HCT116 (cell line): ENCODE data around the gene GRIN2D.

ENCODE experiments used
- CBX3 ChIP-seq: IDR thresholded peaks from 2 replicates; pipeline ENCODE4 v1.6.1; 2012; ENCODE audit warnings: low read depth
- CEBPB ChIP-seq: IDR thresholded peaks from 2 replicates; pipeline ENCODE4 v1.6.1; 2012; ENCODE audit warnings: low read depth
- EZH2 ChIP-seq: fragments of 200-600 bp; sonication (generic); IDR thresholded peaks from 2 replicates; pipeline ENCODE4 v1.6.1; 2017; ENCODE audit warnings: antibody characterized with exemption, mixed run types
- EZH2phosphoT487 ChIP-seq: fragments of 200-600 bp; IDR thresholded peaks from 2 replicates; pipeline ENCODE4 v1.6.1; 2018; ENCODE audit warnings: antibody characterized with exemption, borderline replicate concordance
- POLR2A ChIP-seq: IDR thresholded peaks from 2 replicates; pipeline ENCODE4 v1.7.0; 2011; ENCODE audit warnings: borderline replicate concordance; ENCODE audit not compliant: insufficient read depth, insufficient read length; ENCODE audit errors: extremely low read depth
- POLR2AphosphoS5 ChIP-seq: IDR thresholded peaks from 2 replicates; pipeline ENCODE4 v1.6.1; 2011; ENCODE audit warnings: mild to moderate bottlenecking, low read depth, low read length, moderate library complexity
- RAD21 ChIP-seq: IDR thresholded peaks from 2 replicates; pipeline ENCODE4 v1.6.1; 2012; ENCODE audit warnings: low read depth, mild to moderate bottlenecking
- REST ChIP-seq: IDR thresholded peaks from 2 replicates; pipeline ENCODE4 v1.6.1; 2012; ENCODE audit warnings: low read depth
- SIN3A ChIP-seq: IDR thresholded peaks from 2 replicates; pipeline ENCODE4 v1.6.1; 2012; ENCODE audit warnings: low read depth
- ZNF274 ChIP-seq: fragments of 200-500 bp; sonication (Bioruptor generic); IDR thresholded peaks from 2 replicates; pipeline ENCODE4 v1.6.1; 2014; ENCODE audit warnings: mild to moderate bottlenecking, low read depth, low read length, inconsistent platforms
- TF ChIP-seq, protein P1 (sequence below), 3 experiments: fragments of 200-600 bp in 1 of 3; sonication (generic) in 1 of 3; IDR thresholded peaks in 2 of 3; conservative IDR thresholded peaks in 1 of 3; 2 replicates each; pipeline ENCODE4 v1.5.1; 2012 to 2017; ENCODE audit warnings: low read depth in 2 of 3, low read length in 2 of 3, antibody characterized with exemption in 1 of 3, borderline replicate concordance in 1 of 3, control low read depth in 1 of 3, mild to moderate bottlenecking in 1 of 3, mixed read lengths in 1 of 3, mixed run types in 1 of 3, moderate library complexity in 1 of 3; ENCODE audit not compliant: insufficient read depth in 1 of 3
- TF ChIP-seq, protein P2 (sequence below): IDR thresholded peaks from 2 replicates; pipeline ENCODE4 v1.6.1; 2012

DNA sequence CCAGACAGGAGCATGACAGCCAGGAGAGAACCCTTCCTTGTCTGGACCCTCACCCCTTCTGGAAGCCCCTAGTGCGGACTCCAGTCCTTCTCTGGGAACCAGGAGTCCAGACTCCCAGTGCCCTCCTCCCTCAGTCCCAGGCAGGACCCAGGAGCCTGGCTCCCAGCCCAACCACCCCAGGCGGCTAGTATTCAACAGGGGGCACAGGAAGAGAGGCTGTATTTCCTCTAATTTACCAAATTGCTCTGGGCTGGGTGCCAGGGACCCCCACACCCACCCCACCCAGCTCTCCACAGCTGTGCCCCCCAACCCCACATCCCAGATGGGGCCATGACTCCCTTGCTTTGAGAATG is 3.3 kb downstream of the GRIN2D start:
- TF ChIP-seq REST (no peak), RAD21 (no peak), POLR2A (no peak), ZNF274 (no peak), CEBPB (no peak), POLR2AphosphoS5 (no peak; the same call in none of the 2 replicates), EZH2 (no peak), EZH2phosphoT487 (no peak), CBX3 (no peak), SIN3A (no peak)
- TF ChIP-seq, protein P1, sequence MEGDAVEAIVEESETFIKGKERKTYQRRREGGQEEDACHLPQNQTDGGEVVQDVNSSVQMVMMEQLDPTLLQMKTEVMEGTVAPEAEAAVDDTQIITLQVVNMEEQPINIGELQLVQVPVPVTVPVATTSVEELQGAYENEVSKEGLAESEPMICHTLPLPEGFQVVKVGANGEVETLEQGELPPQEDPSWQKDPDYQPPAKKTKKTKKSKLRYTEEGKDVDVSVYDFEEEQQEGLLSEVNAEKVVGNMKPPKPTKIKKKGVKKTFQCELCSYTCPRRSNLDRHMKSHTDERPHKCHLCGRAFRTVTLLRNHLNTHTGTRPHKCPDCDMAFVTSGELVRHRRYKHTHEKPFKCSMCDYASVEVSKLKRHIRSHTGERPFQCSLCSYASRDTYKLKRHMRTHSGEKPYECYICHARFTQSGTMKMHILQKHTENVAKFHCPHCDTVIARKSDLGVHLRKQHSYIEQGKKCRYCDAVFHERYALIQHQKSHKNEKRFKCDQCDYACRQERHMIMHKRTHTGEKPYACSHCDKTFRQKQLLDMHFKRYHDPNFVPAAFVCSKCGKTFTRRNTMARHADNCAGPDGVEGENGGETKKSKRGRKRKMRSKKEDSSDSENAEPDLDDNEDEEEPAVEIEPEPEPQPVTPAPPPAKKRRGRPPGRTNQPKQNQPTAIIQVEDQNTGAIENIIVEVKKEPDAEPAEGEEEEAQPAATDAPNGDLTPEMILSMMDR (IDR thresholded peaks at IDR 0.05 in 2 of 3, conservative IDR thresholded peaks at IDR 0.05 in 1 of 3; ENCODE audit: borderline replicate concordance in 1 of 3, insufficient read depth in 1 of 3, low read depth in 2 of 3, low read length in 2 of 3), result no peak
- TF ChIP-seq, protein P2, sequence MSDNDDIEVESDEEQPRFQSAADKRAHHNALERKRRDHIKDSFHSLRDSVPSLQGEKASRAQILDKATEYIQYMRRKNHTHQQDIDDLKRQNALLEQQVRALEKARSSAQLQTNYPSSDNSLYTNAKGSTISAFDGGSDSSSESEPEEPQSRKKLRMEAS, result no peak
